ENCODE results near the gene FRMD5. TPM values are rescaled to one million over a fixed set of nuclear protein-coding genes. Genes with fewer than 3 reads are reported as not detected.

Gene FRMD5
- total RNA-seq, 6 experiments from 2014 or later, result not detected

- ATAC-seq (no peak), DNase-seq (no peak)
- H3K27ac ChIP-seq, result no peak overlapping the region
- H3K27me3 ChIP-seq, result no peaks in the 10 kb centered on the region
- no peak overlapping the region for H3K4me3 ChIP-seq
- no peaks in the 10 kb centered on the region for H3K4me1 ChIP-seq
- H3K9me3 ChIP-seq, result no peaks in the 10 kb centered on the region
- H3K36me3 ChIP-seq, result no peaks in the 10 kb centered on the region
- intact Hi-C loops (cut with DNase I), result no loop called here
- 59% methylated on average over 2 of the region's 5 CpGs for WGBS (ENCODE audit: insufficient coverage, low coverage, low lambda C conversion rate, missing lambda C conversion rate)
- TF ChIP-seq, protein P1, sequence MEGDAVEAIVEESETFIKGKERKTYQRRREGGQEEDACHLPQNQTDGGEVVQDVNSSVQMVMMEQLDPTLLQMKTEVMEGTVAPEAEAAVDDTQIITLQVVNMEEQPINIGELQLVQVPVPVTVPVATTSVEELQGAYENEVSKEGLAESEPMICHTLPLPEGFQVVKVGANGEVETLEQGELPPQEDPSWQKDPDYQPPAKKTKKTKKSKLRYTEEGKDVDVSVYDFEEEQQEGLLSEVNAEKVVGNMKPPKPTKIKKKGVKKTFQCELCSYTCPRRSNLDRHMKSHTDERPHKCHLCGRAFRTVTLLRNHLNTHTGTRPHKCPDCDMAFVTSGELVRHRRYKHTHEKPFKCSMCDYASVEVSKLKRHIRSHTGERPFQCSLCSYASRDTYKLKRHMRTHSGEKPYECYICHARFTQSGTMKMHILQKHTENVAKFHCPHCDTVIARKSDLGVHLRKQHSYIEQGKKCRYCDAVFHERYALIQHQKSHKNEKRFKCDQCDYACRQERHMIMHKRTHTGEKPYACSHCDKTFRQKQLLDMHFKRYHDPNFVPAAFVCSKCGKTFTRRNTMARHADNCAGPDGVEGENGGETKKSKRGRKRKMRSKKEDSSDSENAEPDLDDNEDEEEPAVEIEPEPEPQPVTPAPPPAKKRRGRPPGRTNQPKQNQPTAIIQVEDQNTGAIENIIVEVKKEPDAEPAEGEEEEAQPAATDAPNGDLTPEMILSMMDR (IDR thresholded peaks at IDR 0.05), result no peak
- TF ChIP-seq POLR2A (IDR thresholded peaks at IDR 0.05), result no peak
Observed at GRCh38 chr15:43899928-43900327, 295.1 kb downstream of the FRMD5 start.

DNA sequence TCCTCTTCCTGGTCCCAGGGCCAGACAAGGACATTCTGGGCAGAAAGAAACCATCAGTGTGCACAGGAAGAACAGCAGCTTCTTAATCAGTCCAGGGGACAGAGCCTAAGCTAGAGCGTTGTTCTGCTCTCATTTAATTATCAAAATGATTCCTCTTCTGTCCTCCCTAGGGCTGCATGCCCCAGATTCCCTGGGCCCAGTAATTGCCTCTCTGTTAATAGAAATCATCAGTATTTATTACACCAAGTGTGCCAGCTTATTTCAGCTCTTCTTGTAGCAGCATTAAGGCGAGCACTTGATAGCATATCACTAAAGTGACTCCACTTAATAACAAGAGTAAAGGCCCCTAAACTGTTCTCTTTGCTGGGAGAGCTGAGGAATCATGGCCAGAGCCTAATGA is 296.2 kb downstream of the FRMD5 start:
- Histone ChIP-seq H3K4me1 (no peaks in the 10 kb centered on the region), H3K4me3 (no peak overlapping the region), H3K9me3 (no peaks in the 10 kb centered on the region), H3K27me3 (no peaks in the 10 kb centered on the region), H3K27ac (no peak overlapping the region), H3K36me3 (no peaks in the 10 kb centered on the region)
- no peak for DNase-seq
- ATAC-seq, result no peak
- TF ChIP-seq, protein P1 (IDR thresholded peaks at IDR 0.05), result no peak
- no peak for TF ChIP-seq POLR2A (IDR thresholded peaks at IDR 0.05)
- intact Hi-C loops (cut with DNase I), result no loop called here
- 90% methylated on average over 2 of the region's 2 CpGs for WGBS (ENCODE audit: insufficient coverage, low coverage, low lambda C conversion rate, missing lambda C conversion rate)

DNA sequence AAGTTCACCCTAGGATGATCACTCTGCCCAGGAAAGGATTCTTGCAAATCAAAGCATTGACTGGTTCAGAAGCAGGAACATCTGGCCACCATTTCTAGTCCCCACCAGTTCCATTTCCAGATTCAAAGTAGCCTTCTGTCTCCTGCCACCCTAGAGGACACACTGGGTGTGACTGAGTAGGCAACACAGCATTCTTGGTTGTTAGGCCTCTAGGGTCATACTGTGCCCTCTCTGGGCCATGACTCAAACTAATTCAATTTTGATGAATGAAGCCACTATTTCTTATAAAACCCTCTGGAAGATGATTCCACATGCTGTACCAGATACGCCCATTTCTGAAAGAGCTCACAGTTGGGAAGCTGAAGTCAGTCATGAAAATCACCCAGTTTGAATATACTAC is 298.5 kb downstream of the FRMD5 start:
- WGBS (ENCODE audit: insufficient coverage, low coverage, low lambda C conversion rate, missing lambda C conversion rate), result 100% methylated on average over 1 of the region's 1 CpG
- H3K4me3 ChIP-seq, result no peak overlapping the region
- H3K27ac ChIP-seq, result no peak overlapping the region
- no peak for TF ChIP-seq POLR2A (IDR thresholded peaks at IDR 0.05)
- TF ChIP-seq, protein P1 (IDR thresholded peaks at IDR 0.05), result no peak
- DNase-seq, result no peak
- intact Hi-C loops (cut with DNase I), result no loop called here
- ATAC-seq, result no peak
- H3K4me1 ChIP-seq, result no peaks in the 10 kb centered on the region
- no peaks in the 10 kb centered on the region for H3K9me3 ChIP-seq
- no peaks in the 10 kb centered on the region for H3K27me3 ChIP-seq
- no peaks in the 10 kb centered on the region for H3K36me3 ChIP-seq

DNA sequence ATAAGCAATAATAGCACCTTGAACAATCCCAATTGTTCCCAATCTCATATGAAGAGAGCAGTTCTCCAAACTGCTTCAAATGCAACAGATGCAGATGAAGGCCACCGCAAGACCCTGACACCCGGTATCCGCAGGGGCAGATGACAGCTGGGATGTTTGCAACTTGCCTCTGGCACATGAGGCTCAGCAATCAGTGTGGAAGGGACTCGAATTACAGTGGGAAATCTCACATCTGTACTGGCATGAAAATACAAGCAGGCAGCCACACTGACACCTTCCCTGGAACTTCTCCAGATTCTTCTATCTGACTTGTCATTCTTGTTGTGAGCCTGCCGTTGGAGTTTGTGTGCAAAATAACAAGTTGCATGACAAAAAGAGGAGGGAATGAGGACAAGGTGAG is 299.5 kb downstream of the FRMD5 start:
- intact Hi-C loops (cut with DNase I), result no loop called here
- 35% methylated on average over 3 of the region's 5 CpGs for WGBS (ENCODE audit: insufficient coverage, low coverage, low lambda C conversion rate, missing lambda C conversion rate)
- Histone ChIP-seq H3K9me3 (no peaks in the 10 kb centered on the region), H3K4me1 (no peaks in the 10 kb centered on the region), H3K27ac (no peak overlapping the region), H3K4me3 (no peak overlapping the region), H3K27me3 (no peaks in the 10 kb centered on the region), H3K36me3 (no peaks in the 10 kb centered on the region)
- ATAC-seq, result no peak
- no peak for TF ChIP-seq POLR2A (IDR thresholded peaks at IDR 0.05)
- TF ChIP-seq, protein P1 (IDR thresholded peaks at IDR 0.05), result no peak
- DNase-seq, result no peak

- TF ChIP-seq POLR2A (IDR thresholded peaks at IDR 0.05), result no peak
- TF ChIP-seq, protein P1 (IDR thresholded peaks at IDR 0.05), result no peak
- Histone ChIP-seq H3K27ac (no peak overlapping the region), H3K27me3 (no peaks in the 10 kb centered on the region), H3K4me3 (no peak overlapping the region), H3K36me3 (no peaks in the 10 kb centered on the region), H3K9me3 (no peaks in the 10 kb centered on the region), H3K4me1 (no peaks in the 10 kb centered on the region)
- WGBS (ENCODE audit: insufficient coverage, low coverage, low lambda C conversion rate, missing lambda C conversion rate), result 75% methylated on average over 1 of the region's 1 CpG
- DNase-seq (no peak), ATAC-seq (no peak)
- intact Hi-C loops (cut with DNase I), result no loop called here
Observed at GRCh38 chr15:43893956-43894355, 301.1 kb downstream of the FRMD5 start.
